Thymus (tissue), 11 donors: ENCODE results near the gene PCBP3. TPM values are rescaled to one million over a fixed set of nuclear protein-coding genes. Genes with fewer than 3 reads are reported as not detected.

Source experiments
- DNase-seq, 9 donors: peaks; one replicate each; pipeline ENCODE4 v3.0.0-alpha.2; 2013; ENCODE audit warnings: low spot score in 9 of 9, low read depth in 6 of 9, missing footprints in 1 of 9
- H3K27ac ChIP-seq, 2 donors: one replicate each; pipeline ENCODE4 v1.5.1; 2013; ENCODE audit warnings: control low read depth in 1 of 2, low read depth in 1 of 2, low read length in 1 of 2, mild to moderate bottlenecking in 1 of 2, moderate library complexity in 1 of 2
- H3K27me3 ChIP-seq, 2 donors: one replicate each; pipeline ENCODE4 v1.5.1; 2013; ENCODE audit warnings: low read length in 1 of 2; ENCODE audit not compliant: control insufficient read depth in 2 of 2, insufficient read depth in 1 of 2
- H3K36me3 ChIP-seq, 2 donors: one replicate each; pipeline ENCODE4 v1.5.1; 2013; ENCODE audit warnings: low read length in 1 of 2, mild to moderate bottlenecking in 1 of 2, moderate library complexity in 1 of 2; ENCODE audit not compliant: control insufficient read depth in 2 of 2, insufficient read depth in 2 of 2
- H3K4me1 ChIP-seq, 2 donors: one replicate each; pipeline ENCODE4 v1.5.1; 2013; ENCODE audit warnings: low read length in 2 of 2; ENCODE audit not compliant: control insufficient read depth in 2 of 2, insufficient read depth in 2 of 2
- H3K4me3 ChIP-seq, 2 donors: one replicate each; pipeline ENCODE4 v1.5.1; 2013; ENCODE audit warnings: low read length in 2 of 2, control low read depth in 1 of 2, mild to moderate bottlenecking in 1 of 2
- H3K9me3 ChIP-seq, 2 donors: one replicate each; pipeline ENCODE4 v1.5.1; 2013; ENCODE audit warnings: low read length in 1 of 2, mild to moderate bottlenecking in 1 of 2; ENCODE audit not compliant: control insufficient read depth in 2 of 2, insufficient read depth in 1 of 2
- WGBS: extraction: QIAGEN DNeasy Blood & Tissue Kit; methylation state at CpG from one replicate; pipeline ENCODE4 v1.1.7; 2013; 5-methylcytosine and 5-hydroxymethylcytosine counted together
- polyA plus RNA-seq: library from polyadenylated mRNA; stranded (reverse); fragments of 200-250 nt; gene quantifications from one replicate; pipeline ENCODE4 v1.2.3, GENCODE V29; 2013
- total RNA-seq: library from RNA; stranded (reverse); fragments of 120-200 nt; gene quantifications from one replicate; pipeline ENCODE4 v1.2.4, GENCODE V29; 2013
- donor health status: healthy.

PCBP3 gene
- total and polyA plus RNA-seq, 2 donors = 12.8 to 44.9 TPM

GRCh38 chr21:45822429-45823099 lies 179.0 kb downstream of the PCBP3 start:
- H3K36me3 ChIP-seq = peaks cover 2 to 14% of the 10 kb centered on the region in 2 donors
- 92% methylated on average over 9 of the region's 9 CpGs for WGBS
- H3K9me3 ChIP-seq = no peaks in the 10 kb centered on the region
- no peak overlapping the region for H3K27ac ChIP-seq
- no peaks in the 10 kb centered on the region for H3K27me3 ChIP-seq
- no peak for DNase-seq
- H3K4me3 ChIP-seq = no peak overlapping the region
- peaks cover 4 to 41% of the 10 kb centered on the region in 2 donors for H3K4me1 ChIP-seq

- Histone ChIP-seq H3K27me3 (no peaks in the 10 kb centered on the region), H3K4me1 (peaks cover 4 to 48% of the 10 kb centered on the region in 2 donors), H3K27ac (no peak overlapping the region), H3K9me3 (no peaks in the 10 kb centered on the region), H3K36me3 (peaks cover 2 to 14% of the 10 kb centered on the region in 2 donors), H3K4me3 (no peak overlapping the region)
- DNase-seq = no peak
- 97% methylated on average over 16 of the region's 16 CpGs for WGBS
These were observed 179.7 kb downstream of the PCBP3 start for GRCh38 chr21:45823100-45823681.

DNA sequence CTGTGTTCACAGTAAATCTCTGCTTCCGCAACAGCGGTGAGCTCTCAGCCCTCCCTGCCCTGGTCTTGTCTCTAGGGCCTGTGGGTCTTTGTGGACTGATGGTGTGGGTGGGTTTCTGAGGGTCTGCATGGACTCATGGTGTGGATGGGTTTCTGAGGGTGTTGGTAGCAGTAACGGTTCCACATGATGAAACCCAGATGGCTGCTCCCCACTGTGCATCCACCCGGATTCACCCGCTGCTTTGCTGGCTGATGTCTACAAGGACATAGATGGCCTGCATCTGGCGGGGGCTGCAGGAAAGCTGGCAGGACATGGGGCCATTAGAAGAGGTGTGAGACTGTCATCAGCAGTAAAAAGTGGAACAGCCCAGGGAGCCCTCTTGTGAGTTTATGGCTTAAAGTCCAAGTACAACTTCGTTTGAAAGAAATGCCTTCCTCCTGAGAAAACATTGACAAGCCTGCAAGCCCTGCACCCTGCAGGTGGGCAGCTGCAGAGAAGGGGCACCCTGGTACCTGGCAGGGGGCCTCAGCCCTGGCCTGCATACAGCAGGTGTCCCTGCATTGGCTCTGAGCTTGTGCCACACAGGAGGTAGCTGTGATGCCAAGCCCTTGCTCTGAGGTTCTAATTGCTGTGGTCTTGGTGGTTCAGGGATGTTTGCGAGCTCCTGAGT lies 181.2 kb downstream of the PCBP3 start:
- H3K27ac ChIP-seq = no peak overlapping the region
- H3K27me3 ChIP-seq = no peaks in the 10 kb centered on the region
- peaks cover 4 to 14% of the 10 kb centered on the region in 2 donors for H3K36me3 ChIP-seq
- H3K4me3 ChIP-seq = no peak overlapping the region
- WGBS = 91% methylated on average over 8 of the region's 8 CpGs
- H3K9me3 ChIP-seq = no peaks in the 10 kb centered on the region
- H3K4me1 ChIP-seq = peaks cover 4 to 38% of the 10 kb centered on the region in 2 donors
- no peak for DNase-seq

DNA sequence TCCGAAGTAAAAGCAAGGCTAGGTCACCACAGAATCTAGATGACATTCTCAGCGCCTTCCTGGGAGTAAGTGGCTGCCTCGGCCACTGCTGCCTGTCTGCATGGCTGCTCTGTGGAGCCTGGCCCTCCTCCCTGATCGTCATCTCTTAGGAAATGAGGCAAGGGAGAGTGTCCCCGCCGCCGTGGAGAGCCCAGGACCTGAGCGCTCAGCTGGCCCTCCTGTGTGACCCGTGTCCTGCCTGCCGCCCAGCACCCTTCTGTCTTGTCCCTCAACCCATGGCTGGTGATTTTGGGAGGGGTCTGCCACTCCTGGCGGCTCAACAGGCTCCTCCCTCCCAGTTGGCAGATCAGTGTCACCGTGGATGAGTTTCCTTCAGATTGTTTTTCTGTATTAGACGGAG lies 181.7 kb downstream of the PCBP3 start:
- DNase-seq = no peak
- Histone ChIP-seq H3K36me3 (peaks cover 4 to 14% of the 10 kb centered on the region in 2 donors), H3K4me1 (peaks cover 4 to 33% of the 10 kb centered on the region in 2 donors), H3K4me3 (no peak overlapping the region), H3K27me3 (no peaks in the 10 kb centered on the region), H3K27ac (no peak overlapping the region), H3K9me3 (no peaks in the 10 kb centered on the region)
- 93% methylated on average over 13 of the region's 13 CpGs for WGBS

DNA sequence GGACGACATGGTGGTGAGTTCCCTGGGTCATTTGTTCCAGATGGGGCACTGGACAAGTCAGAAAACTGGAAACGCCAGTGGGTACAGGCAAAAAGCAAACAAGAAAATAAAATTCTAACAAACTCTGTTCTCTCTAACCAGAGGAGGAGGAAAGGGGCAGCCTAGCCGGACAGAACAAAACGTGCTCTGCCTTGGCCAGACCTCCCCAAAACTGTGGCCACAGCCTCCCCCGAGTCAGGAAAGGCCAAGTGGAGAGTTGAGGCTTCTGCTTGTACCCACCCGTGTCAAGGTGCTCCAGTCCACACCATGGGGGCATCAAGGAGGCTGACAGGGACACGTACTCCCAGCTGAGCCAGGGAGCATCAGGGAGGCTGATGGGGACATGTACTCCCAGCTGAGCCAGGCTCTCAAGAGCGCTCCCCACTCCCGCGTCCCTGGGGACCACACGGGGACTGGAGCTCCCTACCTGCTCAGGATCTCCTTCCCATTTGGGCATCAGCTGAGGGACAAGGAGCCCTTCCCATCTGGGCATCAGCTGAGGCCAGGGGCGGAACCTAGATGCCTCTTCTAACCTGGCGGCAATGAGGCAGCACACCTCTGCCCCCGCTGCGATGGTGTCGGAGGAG lies 183.3 kb downstream of the PCBP3 start:
- Histone ChIP-seq H3K27ac (peak overlapping the region in 1 of 2 donors; percentile 4), H3K4me1 (peaks cover 0 to 18% of the 10 kb centered on the region in 2 donors), H3K36me3 (peaks cover 4 to 14% of the 10 kb centered on the region in 2 donors), H3K4me3 (no peak overlapping the region), H3K9me3 (no peaks in the 10 kb centered on the region), H3K27me3 (no peaks in the 10 kb centered on the region)
- 96% methylated on average over 16 of the region's 16 CpGs for WGBS
- DNase-seq = no peak

- Histone ChIP-seq H3K27me3 (no peaks in the 10 kb centered on the region), H3K4me1 (peaks cover 0 to 18% of the 10 kb centered on the region in 2 donors), H3K4me3 (no peak overlapping the region), H3K36me3 (peaks cover 4 to 14% of the 10 kb centered on the region in 2 donors), H3K9me3 (no peaks in the 10 kb centered on the region), H3K27ac (peak overlapping the region in 1 of 2 donors; percentile 4)
- 88% methylated on average over 9 of the region's 9 CpGs for WGBS
- peak in 1 of 9 donors; percentile 40 for DNase-seq
These were observed 183.8 kb downstream of the PCBP3 start for GRCh38 chr21:45827302-45827692.

DNA sequence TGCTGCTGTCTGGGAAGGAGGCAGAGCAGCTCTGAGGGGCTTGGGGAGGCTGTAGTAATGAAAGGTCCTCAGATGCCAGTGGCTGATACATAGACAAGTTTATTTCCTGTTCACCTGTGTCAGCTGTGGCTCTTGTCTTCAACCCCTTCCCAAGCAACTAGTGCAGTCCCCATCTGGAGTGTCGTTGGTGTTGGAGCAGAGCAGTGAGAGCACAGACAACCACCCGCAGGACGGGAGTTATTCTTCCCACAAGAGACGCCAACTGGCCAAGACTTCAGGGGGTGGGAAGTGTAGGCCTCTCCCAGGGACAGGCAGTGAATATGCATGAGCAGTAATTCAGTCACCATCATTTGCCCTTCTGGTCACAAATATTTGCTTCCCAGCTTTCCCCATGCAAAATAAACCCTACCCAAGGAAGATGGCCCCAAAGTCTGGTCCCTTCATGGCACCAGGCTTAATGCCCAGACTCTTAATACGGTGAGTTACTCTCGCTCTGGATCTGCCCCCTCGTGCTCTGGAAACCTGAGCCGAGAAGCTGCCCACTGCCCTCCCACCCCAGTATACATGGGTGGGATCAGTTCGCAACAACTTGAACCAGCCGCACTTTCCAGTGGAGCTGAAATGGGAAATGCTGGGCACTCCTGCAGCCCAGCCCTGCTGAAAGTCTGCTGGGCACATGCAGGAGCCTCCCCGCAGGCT lies 184.5 kb downstream of the PCBP3 start:
- 93% methylated on average over 11 of the region's 11 CpGs for WGBS
- H3K4me1 ChIP-seq = peaks cover 0 to 18% of the 10 kb centered on the region in 2 donors
- DNase-seq = no peak
- no peaks in the 10 kb centered on the region for H3K27me3 ChIP-seq
- H3K4me3 ChIP-seq = no peak overlapping the region
- no peaks in the 10 kb centered on the region for H3K9me3 ChIP-seq
- peak overlapping the region in 1 of 2 donors; percentile 7 for H3K27ac ChIP-seq
- peaks cover 4 to 14% of the 10 kb centered on the region in 2 donors for H3K36me3 ChIP-seq

DNA sequence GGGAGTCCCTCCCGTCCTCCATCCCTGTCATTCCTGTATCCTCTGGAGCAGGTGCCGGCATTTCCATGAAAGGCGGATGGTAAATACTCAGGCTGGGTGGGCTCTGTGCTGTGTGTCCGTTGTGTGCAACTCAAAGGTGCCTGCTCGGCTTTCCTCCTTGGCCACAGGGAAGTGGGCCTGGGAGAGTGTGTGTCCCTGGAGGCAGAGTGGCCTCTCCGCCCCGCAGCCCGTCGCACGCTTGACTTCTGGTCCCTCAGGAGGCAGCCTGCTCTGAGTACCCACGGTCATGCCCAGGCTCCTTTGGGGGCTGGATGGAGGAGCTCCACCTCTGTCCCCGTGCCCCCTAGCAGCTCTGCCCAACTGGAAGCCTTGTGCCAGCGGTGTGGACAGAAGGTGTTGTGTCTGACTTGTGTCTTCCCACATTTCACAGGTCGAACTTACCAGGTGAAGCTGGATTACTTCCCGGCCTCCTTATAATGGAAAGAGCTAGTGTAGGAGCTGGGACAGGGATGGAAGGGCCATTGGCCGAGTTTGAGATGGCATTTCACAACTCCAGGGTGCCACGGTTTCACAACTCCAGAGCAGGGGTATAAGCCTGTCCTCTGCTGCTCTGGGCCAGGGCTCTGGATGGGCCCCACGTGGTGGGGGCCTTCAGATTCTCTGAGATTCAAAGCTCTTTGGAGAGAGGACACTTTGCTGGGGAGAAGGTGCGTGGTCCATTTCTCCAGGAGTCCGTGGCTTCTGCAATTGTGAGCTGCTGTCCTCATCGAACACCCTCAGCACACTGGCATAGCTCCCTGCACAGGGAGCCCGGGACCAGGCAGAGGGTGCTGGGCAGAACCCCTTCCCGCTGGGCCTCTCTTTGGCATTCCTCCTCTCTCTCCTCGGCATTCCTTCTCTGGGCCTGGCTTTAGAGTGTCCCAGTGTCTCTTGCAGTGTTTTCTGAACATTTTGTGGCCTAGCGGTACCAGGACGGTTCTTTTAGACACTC lies 185.3 kb downstream of the PCBP3 start:
- 97% methylated on average over 26 of the region's 26 CpGs for WGBS
- no peak for DNase-seq

More for the DNA sequence above, 185.3 kb downstream of the PCBP3 start:
- no peaks in the 10 kb centered on the region for H3K27me3 ChIP-seq
- H3K27ac ChIP-seq = no peak overlapping the region
- no peak overlapping the region for H3K4me3 ChIP-seq
- peaks cover 0 to 18% of the 10 kb centered on the region in 2 donors for H3K4me1 ChIP-seq
- no peaks in the 10 kb centered on the region for H3K9me3 ChIP-seq
- H3K36me3 ChIP-seq = peaks cover 4 to 11% of the 10 kb centered on the region in 2 donors
